Testis (tissue), 2 donors: ENCODE results near the gene KLHL22.
"Not testable (repeated sequence)": the region's sequence is repeated elsewhere in the genome, so short reads cannot be mapped to it uniquely, and the experiment has no call there.

ENCODE experiments used
- POLR2A ChIP-seq: fragments of 450-650 bp; IDR thresholded peaks from one replicate; pipeline ENCODE4 v1.6.1; 2017; ENCODE audit warnings: antibody characterized with exemption, mild to moderate bottlenecking, moderate library complexity
- TF ChIP-seq, protein P1 (sequence below), 3 experiments: fragments of 450-650 bp in 2 of 3; fragments of 200-600 bp in 1 of 3; sonication (generic) in 1 of 3; IDR thresholded peaks; one replicate each; pipeline ENCODE4 v1.5.1; 2016 to 2019; ENCODE audit warnings: antibody characterized with exemption in 3 of 3, mild to moderate bottlenecking in 2 of 3, moderate library complexity in 1 of 3

DNA sequence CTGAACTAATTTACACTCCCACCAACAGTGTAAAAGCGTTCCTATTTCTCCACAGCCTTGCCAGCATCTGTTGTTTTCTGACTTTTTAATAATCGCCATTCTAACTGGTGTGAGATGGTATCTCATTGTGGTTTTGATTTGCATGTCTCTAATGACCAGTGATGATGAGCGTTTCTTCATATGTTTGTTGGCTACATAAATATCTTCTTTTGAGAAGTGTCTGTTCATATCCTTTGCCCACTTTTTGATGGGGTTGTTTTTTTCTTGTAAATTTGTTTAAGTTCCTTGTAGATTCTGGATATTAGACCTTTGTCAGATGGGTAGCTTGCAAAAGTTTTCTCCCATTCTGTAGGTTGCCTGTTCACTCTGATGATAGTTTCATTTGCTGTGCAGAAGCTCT is 79.9 kb downstream of the KLHL22 start:
- TF ChIP-seq POLR2A: not testable (repeated sequence)
- TF ChIP-seq, protein P1, sequence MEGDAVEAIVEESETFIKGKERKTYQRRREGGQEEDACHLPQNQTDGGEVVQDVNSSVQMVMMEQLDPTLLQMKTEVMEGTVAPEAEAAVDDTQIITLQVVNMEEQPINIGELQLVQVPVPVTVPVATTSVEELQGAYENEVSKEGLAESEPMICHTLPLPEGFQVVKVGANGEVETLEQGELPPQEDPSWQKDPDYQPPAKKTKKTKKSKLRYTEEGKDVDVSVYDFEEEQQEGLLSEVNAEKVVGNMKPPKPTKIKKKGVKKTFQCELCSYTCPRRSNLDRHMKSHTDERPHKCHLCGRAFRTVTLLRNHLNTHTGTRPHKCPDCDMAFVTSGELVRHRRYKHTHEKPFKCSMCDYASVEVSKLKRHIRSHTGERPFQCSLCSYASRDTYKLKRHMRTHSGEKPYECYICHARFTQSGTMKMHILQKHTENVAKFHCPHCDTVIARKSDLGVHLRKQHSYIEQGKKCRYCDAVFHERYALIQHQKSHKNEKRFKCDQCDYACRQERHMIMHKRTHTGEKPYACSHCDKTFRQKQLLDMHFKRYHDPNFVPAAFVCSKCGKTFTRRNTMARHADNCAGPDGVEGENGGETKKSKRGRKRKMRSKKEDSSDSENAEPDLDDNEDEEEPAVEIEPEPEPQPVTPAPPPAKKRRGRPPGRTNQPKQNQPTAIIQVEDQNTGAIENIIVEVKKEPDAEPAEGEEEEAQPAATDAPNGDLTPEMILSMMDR (IDR thresholded peaks at IDR 0.05): not testable (repeated sequence)
